HG03378 (cell line): Measurements from ENCODE around the gene CCDC70.

Experiments used
- ATAC-seq: cut with Tn5 transposase; IDR thresholded peaks from one replicate; pipeline ENCODE4 v1.9.1; 2021; ENCODE audit warnings: mild to moderate bottlenecking, moderate library complexity; ENCODE audit not compliant: unreplicated experiment

Gene CCDC70

DNA sequence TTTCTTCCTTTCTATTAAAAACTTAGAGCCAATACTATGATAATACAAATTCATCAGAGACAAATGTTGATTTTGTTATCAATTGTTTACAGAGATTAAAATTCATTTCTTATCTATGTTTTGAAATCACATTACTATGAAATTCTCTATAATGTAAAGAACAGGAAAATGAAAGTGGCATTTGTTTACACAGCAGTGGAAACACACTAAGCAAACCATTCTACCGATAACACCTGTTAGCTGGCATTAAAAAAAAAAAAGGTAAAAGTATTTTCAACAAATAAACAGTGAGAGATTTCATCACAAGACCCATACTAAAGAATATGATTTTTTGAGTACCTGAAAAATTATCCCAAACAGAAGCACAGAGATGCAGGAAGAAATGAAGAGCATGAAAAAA lies 4.8 kb upstream of the CCDC70 start:
- no peak for ATAC-seq

DNA sequence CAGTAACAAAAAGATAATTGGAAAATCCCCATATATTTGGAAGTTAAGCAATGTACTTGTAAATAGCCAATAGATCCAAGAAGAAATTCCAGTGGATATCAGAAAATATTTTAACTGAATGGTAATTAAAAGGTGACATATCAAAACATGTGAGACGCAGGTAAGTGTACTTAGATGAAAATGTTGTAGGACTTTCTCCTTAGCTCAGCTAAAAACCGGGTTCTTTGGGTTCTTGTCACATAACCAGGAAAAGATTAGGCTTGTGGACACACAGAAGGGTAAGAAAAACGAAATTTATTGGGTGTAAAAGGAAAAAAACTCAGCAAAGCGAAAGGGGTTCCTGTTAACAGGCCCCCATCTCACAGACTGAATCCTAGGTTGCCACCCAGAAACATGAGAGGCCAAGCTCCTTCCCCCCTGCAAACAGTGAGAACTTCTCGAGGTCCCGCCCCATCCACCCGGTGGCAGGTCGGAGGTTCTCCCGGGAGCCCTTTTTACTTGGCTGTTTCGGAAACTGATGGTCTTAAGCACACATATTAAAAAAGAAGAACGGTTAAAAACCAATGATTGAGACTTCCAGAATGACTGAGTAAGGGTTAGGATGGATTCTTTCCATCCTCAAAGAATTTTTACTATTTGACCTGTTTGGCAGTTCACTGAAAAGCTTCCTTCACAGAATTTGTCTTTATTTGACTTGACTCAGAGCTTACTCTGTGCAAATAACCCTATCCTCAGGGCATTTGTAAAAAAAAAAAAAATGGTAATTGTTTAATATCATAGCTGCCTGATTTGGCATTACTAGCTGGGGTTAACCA lies 3.1 kb upstream of the CCDC70 start:
- ATAC-seq: no peak

DNA sequence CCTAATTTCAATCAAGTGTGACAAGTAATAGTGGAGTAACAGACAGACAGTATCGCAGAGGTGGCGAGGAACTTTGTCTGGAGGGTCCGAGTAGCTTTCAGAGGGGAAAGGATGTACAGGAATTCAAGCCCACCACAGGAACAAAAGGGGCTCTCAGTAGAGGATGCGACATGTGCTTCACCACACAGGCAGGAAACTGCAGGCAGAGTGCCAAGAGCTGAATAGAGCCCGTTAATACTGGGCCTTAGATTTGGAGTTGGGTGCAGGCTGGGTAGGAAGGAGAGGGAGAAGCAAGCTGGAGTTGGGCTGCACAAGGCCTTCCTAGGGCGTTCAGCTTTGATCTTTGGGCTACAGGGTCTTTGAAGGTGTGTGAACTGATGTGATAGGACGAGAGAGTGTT lies 1.2 kb downstream of the CCDC70 start:
- no peak for ATAC-seq

DNA sequence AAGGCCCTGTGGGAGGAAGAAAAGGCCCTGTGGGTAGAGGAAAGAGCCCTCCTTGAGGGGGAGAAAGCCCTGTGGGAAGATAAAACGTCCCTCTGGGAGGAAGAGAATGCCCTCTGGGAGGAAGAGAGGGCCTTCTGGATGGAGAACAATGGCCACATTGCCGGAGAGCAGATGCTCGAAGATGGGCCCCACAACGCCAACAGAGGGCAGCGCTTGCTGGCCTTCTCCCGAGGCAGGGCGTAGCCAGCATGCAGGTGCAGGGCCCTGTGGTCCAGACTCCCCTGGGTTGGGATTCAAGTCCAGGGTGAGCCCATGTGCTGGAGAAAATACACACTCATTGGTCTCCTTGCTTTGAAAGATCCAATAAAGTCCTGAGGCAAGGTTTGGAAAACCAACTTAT lies 4.1 kb downstream of the CCDC70 start:
- no peak for ATAC-seq

DNA sequence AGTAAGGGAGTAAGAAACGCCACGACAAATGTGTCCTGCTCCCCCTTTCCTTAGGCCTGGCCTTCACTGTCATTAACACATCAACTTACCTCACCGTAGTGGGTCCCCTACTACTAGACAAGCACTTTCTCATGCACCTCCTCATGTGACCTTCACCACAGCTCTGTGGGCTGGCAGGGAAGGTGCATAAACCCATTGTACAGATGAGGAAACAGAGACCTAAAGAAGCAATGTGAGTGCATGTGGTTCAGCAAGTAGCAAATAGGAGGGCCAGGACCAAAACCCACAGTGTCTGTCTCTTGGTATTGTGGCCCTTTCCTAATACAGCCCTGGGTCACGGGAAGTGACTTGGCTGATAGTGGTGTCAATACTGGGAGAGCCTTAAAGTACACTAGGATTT lies 5.3 kb downstream of the CCDC70 start:
- ATAC-seq: no peak

DNA sequence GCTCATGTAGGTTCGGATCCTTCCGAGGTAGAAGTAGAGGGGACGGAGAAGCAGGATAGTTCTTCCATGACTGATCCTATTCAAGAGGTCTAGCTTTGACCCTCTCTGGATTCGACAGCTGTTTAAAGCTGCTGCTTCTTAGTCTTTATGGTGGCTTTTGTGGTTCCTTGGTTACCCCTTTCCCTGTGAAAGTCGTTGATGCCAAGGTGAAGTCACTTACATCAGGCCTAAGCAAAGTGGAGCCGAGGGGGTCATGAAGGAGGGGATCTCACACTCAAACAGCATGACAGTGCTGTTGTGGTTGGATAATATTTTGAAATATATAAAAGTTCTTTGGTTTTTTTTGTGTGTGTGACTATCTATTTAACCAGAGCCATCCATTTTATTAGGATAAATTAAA lies 8.1 kb downstream of the CCDC70 start:
- no peak for ATAC-seq

DNA sequence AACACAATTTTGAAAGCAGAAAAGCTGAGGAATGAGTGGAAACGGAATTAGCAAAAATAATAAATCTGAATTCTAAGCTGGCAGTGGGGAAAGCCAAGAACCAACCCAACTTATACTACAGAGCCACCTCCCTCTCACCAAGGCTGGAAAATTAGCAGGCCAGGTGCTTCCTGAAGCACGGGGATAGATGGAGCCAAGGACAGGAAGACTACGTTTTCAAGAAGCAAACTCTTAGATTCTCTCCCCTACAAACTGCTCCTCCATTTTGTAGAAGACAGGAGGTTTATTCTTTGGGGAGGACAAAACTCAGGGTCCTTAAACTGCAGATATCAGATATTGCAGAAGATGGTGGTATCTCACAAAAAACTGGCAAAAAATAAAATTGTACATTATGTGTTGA lies 8.8 kb downstream of the CCDC70 start:
- no peak for ATAC-seq

GRCh38 chr13:51873117-51873798 lies 11.5 kb downstream of the CCDC70 start:
- ATAC-seq: no peak

- ATAC-seq: no peak
Observed at GRCh38 chr13:51873837-51874236, 12.1 kb downstream of the CCDC70 start.

GRCh38 chr13:51874651-51875050 lies 12.9 kb downstream of the CCDC70 start:
- no peak for ATAC-seq

DNA sequence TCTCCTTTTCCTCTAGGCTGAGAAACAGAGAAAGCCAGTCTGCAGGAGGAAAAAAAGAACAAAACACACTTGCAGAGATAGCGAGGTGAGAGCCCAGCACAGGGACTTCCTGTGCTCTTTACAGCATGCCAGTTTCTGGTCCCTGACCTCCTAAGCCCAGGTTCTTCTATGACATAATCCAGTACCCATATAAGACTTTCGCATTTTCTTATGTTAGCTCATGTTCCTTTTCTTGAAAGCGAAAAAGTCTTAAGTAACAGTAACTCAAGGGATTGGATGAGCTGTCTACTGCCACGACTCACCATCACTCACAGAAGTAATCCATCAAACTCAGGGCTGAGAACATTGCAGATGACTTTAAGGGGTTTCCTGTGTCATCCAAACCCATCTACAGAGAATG lies 17.4 kb downstream of the CCDC70 start:
- no peak for ATAC-seq

DNA sequence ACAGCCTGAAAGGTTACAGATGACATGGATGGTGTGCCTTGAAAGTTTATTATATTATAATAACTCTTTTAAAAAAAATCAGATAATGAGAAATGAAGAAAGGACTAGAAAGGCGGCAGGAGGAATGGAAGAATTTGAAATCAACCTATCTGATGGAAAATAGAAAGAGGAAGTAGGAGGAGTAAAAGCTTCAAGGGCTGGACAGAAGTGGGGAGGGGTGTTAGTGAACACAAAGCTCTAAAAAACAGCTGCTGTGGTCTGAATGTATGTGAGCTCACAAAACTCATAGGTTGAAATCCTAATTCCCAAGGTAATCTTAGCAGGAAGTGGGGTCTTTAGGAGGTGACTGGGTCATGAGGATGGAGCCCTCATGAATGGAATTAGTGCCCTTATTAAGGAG lies 19.5 kb downstream of the CCDC70 start:
- ATAC-seq: no peak

DNA sequence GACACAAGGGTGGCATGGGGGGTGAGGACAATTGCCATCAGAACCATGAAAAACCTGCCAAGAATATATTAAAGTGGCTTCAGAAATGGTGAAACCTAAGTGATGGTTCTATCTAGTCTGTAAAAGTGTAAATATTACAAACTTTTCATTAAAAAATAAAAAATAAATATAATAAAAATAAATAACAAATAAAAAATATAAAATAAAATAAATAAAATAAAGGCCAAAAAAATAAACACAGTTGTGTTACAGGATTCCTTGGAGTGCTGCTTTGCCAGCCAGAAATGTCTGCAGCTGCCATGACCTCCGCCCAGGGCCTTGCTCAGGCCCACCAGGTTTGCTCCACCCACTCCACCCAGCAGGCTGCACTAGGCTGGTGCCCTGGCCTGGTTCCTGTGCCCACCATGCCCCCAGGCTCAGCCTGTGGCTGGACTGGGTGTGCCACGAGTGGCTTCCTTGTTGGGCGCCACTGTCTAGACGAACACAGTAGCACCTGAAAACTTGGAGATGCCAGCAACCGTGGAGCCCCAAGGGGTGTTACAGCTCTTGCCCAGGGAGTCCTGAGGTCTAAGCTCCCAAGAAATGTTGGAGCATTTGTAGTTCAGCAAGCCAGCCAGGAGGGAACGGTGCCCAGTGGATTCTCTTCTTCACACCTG lies 20.9 kb downstream of the CCDC70 start:
- ATAC-seq: no peak

DNA sequence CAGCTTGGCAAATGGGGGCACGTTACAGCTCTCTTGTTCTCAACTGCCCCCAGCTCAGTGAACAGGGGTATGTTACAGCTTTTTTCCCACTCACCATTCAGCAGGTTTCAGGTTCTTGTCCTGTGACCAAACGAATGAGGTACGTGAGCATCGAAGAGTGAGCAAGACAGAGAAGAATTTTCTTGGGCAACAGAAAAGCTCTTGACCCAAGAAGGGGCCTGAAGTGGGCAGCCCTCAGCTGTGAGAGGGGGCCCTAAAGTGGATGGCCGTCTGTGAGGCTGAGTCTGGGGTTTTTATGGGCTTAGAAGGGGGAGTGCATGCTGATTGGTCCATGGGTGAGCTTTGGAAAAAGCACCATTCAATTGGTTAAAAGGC lies 21.4 kb downstream of the CCDC70 start:
- ATAC-seq: no peak

DNA sequence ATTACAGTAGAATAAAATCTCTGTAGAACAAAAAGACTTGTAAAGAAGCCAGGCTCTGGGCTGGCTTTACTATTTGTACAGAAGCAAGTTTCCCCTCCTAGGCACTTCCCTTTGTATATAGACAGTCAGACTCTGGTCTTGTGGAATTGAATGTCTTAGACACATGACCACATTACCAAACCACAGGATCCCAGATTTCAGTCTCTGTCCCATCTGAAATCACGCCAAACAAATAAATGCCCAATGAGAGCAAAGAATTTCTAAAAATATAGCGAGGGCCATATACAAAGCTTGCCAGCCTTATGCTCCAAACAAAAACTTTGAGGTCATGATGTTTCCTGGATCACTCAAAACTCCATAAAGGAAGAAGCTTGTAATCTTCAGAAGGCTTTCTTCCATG lies 23.9 kb downstream of the CCDC70 start:
- no peak for ATAC-seq

DNA sequence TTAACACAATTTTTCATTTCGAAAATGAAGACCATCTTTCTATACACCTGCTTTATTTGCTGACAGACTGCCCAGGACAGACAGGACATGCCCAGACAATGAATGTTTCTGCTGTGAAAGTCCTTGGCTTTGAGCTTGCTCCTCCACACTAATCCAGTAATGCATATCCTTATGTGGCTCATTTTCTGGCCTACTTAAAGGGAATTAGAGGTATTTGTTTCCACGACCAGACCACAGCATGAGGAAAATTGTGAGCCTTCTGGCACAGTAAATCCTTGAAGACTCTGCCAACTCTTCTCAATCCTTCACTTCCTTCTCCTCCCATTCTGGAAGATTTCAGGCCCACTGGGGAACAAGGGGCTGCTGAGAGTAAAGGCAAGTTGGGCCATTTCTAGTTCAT lies 25.7 kb downstream of the CCDC70 start:
- ATAC-seq: no peak

- ATAC-seq: no peak
Observed at GRCh38 chr13:51892657-51893056, 30.9 kb downstream of the CCDC70 start.

GRCh38 chr13:51894239-51894638 lies 32.5 kb downstream of the CCDC70 start:
- no peak for ATAC-seq

DNA sequence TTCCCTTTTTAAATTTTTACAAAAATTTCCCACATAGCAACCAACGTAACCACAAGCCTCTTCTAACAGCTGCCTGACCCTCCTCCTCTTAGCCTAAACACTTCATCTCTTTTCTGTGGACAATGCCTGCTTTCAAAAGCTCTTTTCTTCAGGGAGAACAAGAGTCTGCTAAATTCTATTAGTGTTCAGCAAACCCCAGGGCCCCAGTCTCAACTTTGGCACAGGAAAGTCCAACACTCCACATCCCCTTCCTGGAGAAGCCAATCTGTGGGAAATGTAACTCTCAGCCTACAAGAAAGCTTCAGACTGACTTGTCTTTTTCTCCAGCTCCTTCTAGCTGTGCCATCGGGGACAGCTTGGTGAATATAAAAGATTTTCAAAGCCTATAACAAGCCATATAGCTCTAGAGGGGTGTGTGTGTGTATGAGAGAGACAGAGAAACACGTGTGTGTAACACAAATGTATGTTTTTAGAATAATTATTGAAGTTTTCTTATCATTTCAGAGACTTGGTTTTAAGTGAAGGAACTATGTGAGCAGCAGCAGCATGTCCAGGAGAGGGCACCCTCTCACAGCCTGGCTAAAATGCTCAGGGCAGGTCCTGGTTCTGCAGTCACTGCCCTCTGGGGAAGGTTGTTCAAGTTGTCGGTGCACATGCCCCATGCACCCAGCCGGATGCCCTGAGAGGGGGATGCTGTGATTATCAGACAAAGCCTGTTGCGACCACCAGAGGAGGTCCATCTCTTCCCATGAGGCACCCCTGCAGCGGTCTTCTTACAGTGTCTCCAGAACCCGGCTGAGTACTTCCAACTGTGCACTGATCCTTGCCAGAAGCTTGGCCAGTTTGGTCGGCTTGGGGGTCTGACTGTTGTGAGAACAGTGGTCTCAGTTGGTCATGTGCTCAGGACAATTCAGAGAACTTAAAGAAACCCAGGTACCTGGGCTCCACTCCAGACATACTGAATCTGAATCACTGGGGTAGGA lies 34.4 kb downstream of the CCDC70 start:
- no peak for ATAC-seq

DNA sequence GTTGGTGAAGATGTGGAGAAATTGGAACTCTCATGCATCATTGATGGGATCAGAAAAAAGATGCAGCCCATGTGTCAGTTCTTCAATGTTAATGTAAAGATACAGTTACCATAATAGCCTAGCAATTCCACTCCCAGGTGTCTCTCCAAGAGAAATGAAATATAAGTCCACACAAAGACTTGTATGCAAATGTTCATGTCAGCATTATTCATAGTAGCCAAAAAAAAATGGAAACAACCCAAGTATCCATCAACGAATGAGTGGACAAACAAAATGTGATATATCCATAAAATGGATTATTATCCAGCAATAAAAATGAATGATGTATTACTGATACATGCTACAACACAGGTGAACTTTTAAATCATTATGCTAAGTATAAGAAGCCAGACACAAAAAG lies 38.7 kb downstream of the CCDC70 start:
- no peak for ATAC-seq

GRCh38 chr13:51902776-51903175 lies 41.0 kb downstream of the CCDC70 start:
- no peak for ATAC-seq
